HepG2 (cell line): ENCODE data around the gene TTPAL. TPM values are rescaled to one million over a fixed set of nuclear protein-coding genes. Genes with fewer than 3 reads are reported as not detected.

Experiments
- ATF2 ChIP-seq: sonication (generic); formaldehyde crosslinking; IDR thresholded peaks from 2 replicates; pipeline ENCODE4 v1.4.0; 2020; ENCODE audit warnings: missing genetic modification reagents
- DPF2 ChIP-seq: sonication (generic); formaldehyde crosslinking; IDR thresholded peaks from 2 replicates; pipeline ENCODE4 v1.4.0; 2020; ENCODE audit warnings: mild to moderate bottlenecking, low read depth, missing genetic modification reagents, borderline replicate concordance
- ETV5 ChIP-seq: IDR thresholded peaks from 2 replicates; pipeline ENCODE4 v1.6.1; 2018; ENCODE audit warnings: missing biosample characterization, missing genetic modification reagents, inconsistent platforms, borderline replicate concordance
- HINFP ChIP-seq: sonication (generic); formaldehyde crosslinking; IDR thresholded peaks from 2 replicates; pipeline ENCODE4 v1.4.0; 2020; ENCODE audit warnings: low read depth, mild to moderate bottlenecking, missing genetic modification reagents
- IRX3 ChIP-seq: sonication (generic); formaldehyde crosslinking; IDR thresholded peaks from 2 replicates; pipeline ENCODE4 v1.8.1; 2023; ENCODE audit warnings: mild to moderate bottlenecking, low read depth, missing genetic modification reagents, borderline replicate concordance
- KLF13 ChIP-seq: sonication (generic); formaldehyde crosslinking; IDR thresholded peaks from 2 replicates; pipeline ENCODE4 v1.4.0; 2020; ENCODE audit warnings: mild to moderate bottlenecking, missing genetic modification reagents
- KLF6 ChIP-seq: IDR thresholded peaks from 2 replicates; pipeline ENCODE4 v1.8.0; 2016; ENCODE audit warnings: missing biosample characterization, missing genetic modification reagents
- MAFF ChIP-seq: IDR thresholded peaks from 2 replicates; pipeline ENCODE4 v1.6.1; 2011; ENCODE audit warnings: low read depth, low read length, improper control_type of control experiment
- RXRA ChIP-seq: sonication (generic); formaldehyde crosslinking; IDR thresholded peaks from 2 replicates; pipeline ENCODE4 v1.5.1; 2020; ENCODE audit warnings: missing genetic modification reagents
- SAP130 ChIP-seq: IDR thresholded peaks from 2 replicates; pipeline ENCODE4 v1.6.1; 2016; ENCODE audit warnings: low read depth
- SMC3 ChIP-seq: IDR thresholded peaks from 2 replicates; pipeline ENCODE4 v1.6.1; 2011; ENCODE audit warnings: low read length, improper control_type of control experiment
- SOX5 ChIP-seq: IDR thresholded peaks from 2 replicates; pipeline ENCODE4 v1.6.1; 2016; ENCODE audit warnings: borderline replicate concordance
- ZNF142 ChIP-seq: sonication (generic); formaldehyde crosslinking; IDR thresholded peaks from 2 replicates; pipeline ENCODE4 v1.4.0; 2020; ENCODE audit warnings: missing genetic modification reagents
- ZNF207 ChIP-seq: fragments of 450-650 bp; IDR thresholded peaks from 2 replicates; pipeline ENCODE4 v1.6.1; 2016; ENCODE audit warnings: antibody characterized with exemption, borderline replicate concordance
- ZNF552 ChIP-seq: sonication (generic); formaldehyde crosslinking; IDR thresholded peaks from 2 replicates; pipeline ENCODE4 v1.9.0; 2022; ENCODE audit warnings: missing genetic modification reagents, mild to moderate bottlenecking, borderline replicate concordance
- ZNF598 ChIP-seq: sonication (generic); formaldehyde crosslinking; IDR thresholded peaks from 2 replicates; pipeline ENCODE4 v1.5.1; 2020; ENCODE audit warnings: mild to moderate bottlenecking, missing genetic modification reagents, borderline replicate concordance
- ZNF629 ChIP-seq: sonication (generic); formaldehyde crosslinking; conservative IDR thresholded peaks from 2 replicates; pipeline ENCODE4 v1.5.0; 2020; ENCODE audit warnings: missing genetic modification reagents
- ZNF773 ChIP-seq: sonication (generic); formaldehyde crosslinking; IDR thresholded peaks from 2 replicates; pipeline ENCODE4 v1.4.0; 2020; ENCODE audit warnings: missing genetic modification reagents, borderline replicate concordance
- ZSCAN21 ChIP-seq: sonication (generic); formaldehyde crosslinking; IDR thresholded peaks from 2 replicates; pipeline ENCODE4 v1.8.0; 2022; ENCODE audit warnings: mild to moderate bottlenecking, missing genetic modification reagents, moderate library complexity, borderline replicate concordance
- polyA plus RNA-seq, 8 experiments: library from polyadenylated mRNA; depleted of rRNA in 3 of 8; stranded (reverse) in 7 of 8; unstranded in 1 of 8; fragments of >200 nt; fragmentation: Illumina TruSeq in 4 of 8; extraction: Trizol in 4 of 8; gene quantifications; 2 replicates each; pipeline versions ENCODE4 v1.2.1 to v1.2.3, GENCODE V29; 2011 to 2016; ENCODE audit warnings: low read depth in 4 of 8, missing spikeins in 1 of 8, mixed read lengths in 1 of 8; ENCODE audit not compliant: insufficient read depth in 1 of 8
- total RNA-seq, 5 experiments: library from RNA; depleted of rRNA; stranded (reverse); fragments of >200 nt; fragmentation: Illumina TruSeq; extraction: Trizol; gene quantifications; 2 replicates each; pipeline ENCODE4 v1.2.3, GENCODE V29; 2016; ENCODE audit warnings: low read depth in 1 of 5
- TF ChIP-seq, protein P1 (sequence below): IDR thresholded peaks from 2 replicates; pipeline ENCODE4 v1.6.1; 2016; ENCODE audit warnings: missing compliant biosample characterization, missing genetic modification reagents, borderline replicate concordance

The TTPAL gene
- total and polyA plus RNA-seq, 2 of the 13 experiments (the other 11 are each of a cell fraction or from before 2014, with no cell fraction given) = 4.3 to 18.8 TPM

GRCh38 chr20:44467289-44467883, 8.3 kb upstream of the TTPAL start (continued):
- TF ChIP-seq SAP130 (CRISPR knock-in tag) (0 out of 2 replicates have a peak, but pooled peaks have one; percentile 11), ETV5 (no peak), DPF2 (CRISPR knock-in tag) (no peak), SOX5 (CRISPR knock-in tag) (no peak), ZNF142 (CRISPR knock-in tag) (no peak), KLF13 (no peak), MAFF (peak; percentile 35; the same call in 1 of the 2 replicates), ZNF552 (CRISPR knock-in tag) (no peak), HINFP (no peak), ATF2 (no peak), RXRA (CRISPR knock-in tag) (no peak), KLF6 (no peak), ZNF598 (CRISPR knock-in tag) (no peak), IRX3 (CRISPR knock-in tag) (no peak), ZSCAN21 (CRISPR knock-in tag) (no peak), ZNF773 (CRISPR knock-in tag) (no peak), ZNF629 (no peak), SMC3 (no peak), ZNF207 (no peak)
- TF ChIP-seq, protein P1, sequence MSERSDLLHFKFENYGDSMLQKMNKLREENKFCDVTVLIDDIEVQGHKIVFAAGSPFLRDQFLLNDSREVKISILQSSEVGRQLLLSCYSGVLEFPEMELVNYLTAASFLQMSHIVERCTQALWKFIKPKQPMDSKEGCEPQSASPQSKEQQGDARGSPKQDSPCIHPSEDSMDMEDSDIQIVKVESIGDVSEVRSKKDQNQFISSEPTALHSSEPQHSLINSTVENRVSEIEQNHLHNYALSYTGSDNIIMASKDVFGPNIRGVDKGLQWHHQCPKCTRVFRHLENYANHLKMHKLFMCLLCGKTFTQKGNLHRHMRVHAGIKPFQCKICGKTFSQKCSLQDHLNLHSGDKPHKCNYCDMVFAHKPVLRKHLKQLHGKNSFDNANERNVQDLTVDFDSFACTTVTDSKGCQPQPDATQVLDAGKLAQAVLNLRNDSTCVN (CRISPR knock-in tag) = no peak
